Stimulated activated naive B cell treated with anti-CD40 and anti-IgM and Interleukin-4, amounts not matched to agents 10 μg/mL and 1 μg/mL and 100 μg/mL, for 72 hours (primary cell): ENCODE results near the gene HES5.
A peak's percentile ranks its signal among the peaks of the same experiment; 100 is the strongest.
"Not testable (repeated sequence)": the region's sequence is repeated elsewhere in the genome, so short reads cannot be mapped to it uniquely, and the experiment has no call there.

Source experiments
- ATAC-seq, 2 donors: fragments of 150-1000 bp; cut with Tn5 transposase; replicated peaks; 2 replicates each; pipeline ENCODE4 v1.10.0; 2021; ENCODE audit warnings: moderate library complexity in 1 of 2
- DNase-seq: peaks from one replicate; pipeline ENCODE4 v3.0.0; 2021
- H3K27ac Mint-ChIP-seq: one replicate; pipeline ENCODE4 v1.8.0; 2022; ENCODE audit warnings: mild to moderate bottlenecking, mixed read lengths
- H3K27me3 Mint-ChIP-seq, 2 donors: one replicate each; pipeline ENCODE4 v1.8.0; 2022; ENCODE audit warnings: mixed read lengths in 2 of 2
- H3K36me3 Mint-ChIP-seq, 2 donors: one replicate each; pipeline ENCODE4 v1.8.0; 2022; ENCODE audit warnings: mixed read lengths in 2 of 2, mild to moderate bottlenecking in 1 of 2
- H3K4me1 Mint-ChIP-seq, 2 donors: one replicate each; pipeline ENCODE4 v1.8.0; 2022; ENCODE audit warnings: mixed read lengths in 2 of 2, mild to moderate bottlenecking in 1 of 2
- H3K4me3 Mint-ChIP-seq, 2 donors: one replicate each; pipeline ENCODE4 v1.8.0; 2022; ENCODE audit warnings: mild to moderate bottlenecking in 2 of 2, mixed read lengths in 2 of 2, moderate library complexity in 1 of 2
- H3K9me3 Mint-ChIP-seq, 2 donors: one replicate each; pipeline ENCODE4 v1.8.0; 2022; ENCODE audit warnings: mixed read lengths in 2 of 2, mild to moderate bottlenecking in 1 of 2

Gene HES5

DNA sequence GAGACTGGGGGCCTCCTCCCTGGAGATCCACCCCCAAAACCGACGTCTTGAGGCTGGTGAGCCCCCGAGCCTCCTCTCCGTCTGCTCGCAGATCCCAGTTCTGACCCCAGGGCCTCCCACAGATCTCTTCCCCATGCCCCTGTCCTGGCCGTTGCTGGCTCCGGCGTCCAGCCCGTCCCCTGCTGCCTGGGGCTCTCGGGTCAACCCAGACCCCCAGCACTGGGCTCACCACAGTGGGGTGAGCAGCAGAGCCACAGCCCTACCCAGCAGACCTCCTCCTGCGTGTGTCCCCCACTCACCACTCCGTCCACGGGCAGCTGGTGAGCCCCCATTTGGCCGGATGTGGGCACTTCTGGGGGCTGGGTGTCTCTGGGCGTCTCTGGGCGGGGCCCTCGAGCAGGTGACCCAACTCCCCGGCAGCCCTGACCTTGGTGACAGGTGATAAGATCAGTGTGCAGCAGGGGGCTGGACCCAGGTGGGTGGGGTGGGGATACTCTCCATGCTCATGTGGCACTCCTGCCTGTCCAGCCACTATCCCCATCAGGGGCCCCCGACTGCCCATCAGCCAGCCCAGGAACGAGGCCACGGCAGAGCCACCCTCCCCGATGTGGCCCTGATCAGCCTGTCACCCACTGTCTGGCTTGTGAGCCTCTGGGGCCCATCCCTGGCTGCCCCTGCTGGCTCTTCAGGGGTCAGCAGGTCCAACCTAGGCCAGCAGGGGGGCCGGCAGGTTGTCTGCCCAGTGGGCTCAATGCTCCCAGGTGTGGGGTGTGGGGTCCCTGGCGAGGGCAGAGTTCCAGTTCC lies 26.8 kb upstream of the HES5 start:
- no peak for DNase-seq
- H3K4me1 Mint-ChIP-seq, result peaks cover 53 to 82% of the 10 kb centered on the region in 2 donors

DNA sequence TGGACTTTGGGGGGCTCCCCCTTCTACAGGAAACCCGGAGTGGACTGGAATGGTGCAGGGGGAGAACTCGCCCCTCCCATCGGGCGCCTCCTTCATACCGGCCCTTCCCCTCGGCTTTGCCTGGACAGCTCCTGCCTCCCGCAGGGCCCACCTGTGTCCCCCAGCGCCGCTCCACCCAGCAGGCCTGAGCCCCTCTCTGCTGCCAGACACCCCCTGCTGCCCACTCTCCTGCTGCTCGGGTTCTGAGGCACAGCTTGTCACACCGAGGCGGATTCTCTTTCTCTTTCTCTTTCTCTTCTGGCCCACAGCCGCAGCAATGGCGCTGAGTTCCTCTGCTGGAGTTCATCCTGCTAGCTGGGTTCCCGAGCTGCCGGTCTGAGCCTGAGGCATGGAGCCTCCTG lies 26.2 kb upstream of the HES5 start, which contains the start of gene TNFRSF14:
TNFRSF14 (plus strand) TSS at position 95 of the 401 bp plus-strand sequence; CDS start at position 389, 294 bp downstream.
- no peak for DNase-seq
- Mint-ChIP-seq H3K36me3 (peaks cover 56 to 62% of the 10 kb centered on the region in 2 donors), H3K27ac (peak within 1 kb of the TSS; percentile 98), H3K4me1 (peaks cover 53 to 82% of the 10 kb centered on the region in 2 donors), H3K4me3 (peak within 1 kb of the TSS; percentile 99 to 100), H3K9me3 (no peaks in the 10 kb centered on the region), H3K27me3 (no peaks in the 10 kb centered on the region)
- peak; percentile 59 to 61 for ATAC-seq

More for the DNA sequence above, 26.8 kb upstream of the HES5 start:
- no peaks in the 10 kb centered on the region for H3K27me3 Mint-ChIP-seq
- peaks cover 60 to 61% of the 10 kb centered on the region in 2 donors for H3K36me3 Mint-ChIP-seq
- ATAC-seq, result peak; percentile 5 to 17
- no peaks in the 10 kb centered on the region for H3K9me3 Mint-ChIP-seq
- peak overlapping the region; percentile 98 for H3K27ac Mint-ChIP-seq
- H3K4me3 Mint-ChIP-seq, result peak overlapping the region; percentile 99 to 100

DNA sequence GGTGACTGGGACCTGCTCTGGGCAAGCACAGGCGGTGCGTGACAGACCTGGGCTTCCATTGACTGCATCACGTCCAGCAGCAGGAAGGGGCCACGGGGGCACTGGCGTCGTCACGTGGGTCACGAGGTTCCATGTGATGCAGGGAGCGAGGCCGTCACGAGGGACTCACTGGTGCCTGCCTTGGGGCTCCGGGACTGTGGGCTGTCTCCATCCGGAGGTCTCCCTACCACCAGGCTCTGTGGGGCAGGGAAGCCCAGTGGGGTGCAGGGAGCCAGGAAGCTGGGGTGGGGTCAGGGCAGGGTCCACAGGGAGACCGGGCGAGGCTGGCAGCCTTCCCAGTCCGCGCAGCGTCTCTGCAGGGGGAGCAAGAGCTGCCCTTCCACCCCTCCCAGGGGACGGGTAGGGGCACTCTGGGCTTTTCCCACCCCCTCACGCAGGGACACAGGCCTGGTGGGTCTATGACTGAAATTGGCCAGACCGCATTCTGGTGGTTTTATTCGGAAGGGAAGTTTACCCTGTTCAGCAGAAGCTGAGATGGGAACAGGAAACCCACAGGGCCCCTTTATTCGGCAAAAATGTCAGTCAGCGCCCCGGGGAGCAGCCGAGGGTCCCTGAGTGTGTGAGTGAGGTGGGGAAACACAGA lies 25.7 kb upstream of the HES5 start:
- Mint-ChIP-seq H3K36me3 (peaks cover 56 to 61% of the 10 kb centered on the region in 2 donors), H3K4me1 (peaks cover 54 to 82% of the 10 kb centered on the region in 2 donors), H3K9me3 (no peaks in the 10 kb centered on the region), H3K4me3 (peak overlapping the region; percentile 99 to 100), H3K27me3 (no peaks in the 10 kb centered on the region), H3K27ac (peak overlapping the region; percentile 98)
- DNase-seq (peak; percentile 96), ATAC-seq (peak; percentile 77)

DNA sequence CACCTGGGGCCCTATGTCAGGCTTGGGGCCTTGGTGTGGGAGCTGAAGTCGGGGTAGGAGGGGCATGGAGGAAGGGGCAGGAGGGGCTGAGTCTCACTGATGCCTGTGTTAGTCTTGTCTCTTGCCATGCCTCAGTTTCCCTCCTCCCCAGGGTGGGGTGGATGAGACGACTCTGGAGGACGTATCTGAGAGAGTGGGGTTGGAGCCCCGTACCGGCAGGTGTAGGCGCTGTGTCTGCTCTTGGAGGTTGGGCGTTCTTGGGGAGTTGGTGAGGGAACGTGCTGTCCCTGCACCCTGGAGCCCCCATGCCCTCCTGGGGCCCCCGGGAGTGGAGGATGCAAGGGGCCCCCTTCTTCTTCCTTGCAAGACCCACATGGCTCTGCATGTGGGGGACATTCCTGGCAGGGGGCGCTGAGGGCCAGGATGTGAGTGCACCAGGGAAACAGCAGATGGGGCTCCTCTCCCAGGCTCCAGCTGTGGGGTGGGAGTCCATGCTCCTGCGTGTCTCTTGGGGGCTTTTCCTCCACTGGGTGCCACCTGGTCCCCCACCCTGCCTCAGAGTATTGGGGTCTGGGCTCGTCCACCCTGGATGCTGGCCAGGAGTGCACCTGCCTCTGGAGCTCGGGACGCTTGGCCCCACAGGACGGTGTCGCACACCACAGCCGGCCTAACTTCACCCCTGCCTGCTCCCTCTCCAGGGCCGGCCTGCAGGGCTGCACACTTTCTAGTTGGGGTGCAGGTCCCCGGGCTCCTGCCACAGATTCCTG lies 24.7 kb upstream of the HES5 start:
- H3K36me3 Mint-ChIP-seq, result peaks cover 51 to 58% of the 10 kb centered on the region in 2 donors
- ATAC-seq (peak; percentile 20 to 26), DNase-seq (peak; percentile 61)
- no peaks in the 10 kb centered on the region for H3K27me3 Mint-ChIP-seq
- peak overlapping the region; percentile 99 to 100 for H3K4me3 Mint-ChIP-seq
- peaks cover 50 to 82% of the 10 kb centered on the region in 2 donors for H3K4me1 Mint-ChIP-seq
- no peaks in the 10 kb centered on the region for H3K9me3 Mint-ChIP-seq
- H3K27ac Mint-ChIP-seq, result peak overlapping the region; percentile 98

DNA sequence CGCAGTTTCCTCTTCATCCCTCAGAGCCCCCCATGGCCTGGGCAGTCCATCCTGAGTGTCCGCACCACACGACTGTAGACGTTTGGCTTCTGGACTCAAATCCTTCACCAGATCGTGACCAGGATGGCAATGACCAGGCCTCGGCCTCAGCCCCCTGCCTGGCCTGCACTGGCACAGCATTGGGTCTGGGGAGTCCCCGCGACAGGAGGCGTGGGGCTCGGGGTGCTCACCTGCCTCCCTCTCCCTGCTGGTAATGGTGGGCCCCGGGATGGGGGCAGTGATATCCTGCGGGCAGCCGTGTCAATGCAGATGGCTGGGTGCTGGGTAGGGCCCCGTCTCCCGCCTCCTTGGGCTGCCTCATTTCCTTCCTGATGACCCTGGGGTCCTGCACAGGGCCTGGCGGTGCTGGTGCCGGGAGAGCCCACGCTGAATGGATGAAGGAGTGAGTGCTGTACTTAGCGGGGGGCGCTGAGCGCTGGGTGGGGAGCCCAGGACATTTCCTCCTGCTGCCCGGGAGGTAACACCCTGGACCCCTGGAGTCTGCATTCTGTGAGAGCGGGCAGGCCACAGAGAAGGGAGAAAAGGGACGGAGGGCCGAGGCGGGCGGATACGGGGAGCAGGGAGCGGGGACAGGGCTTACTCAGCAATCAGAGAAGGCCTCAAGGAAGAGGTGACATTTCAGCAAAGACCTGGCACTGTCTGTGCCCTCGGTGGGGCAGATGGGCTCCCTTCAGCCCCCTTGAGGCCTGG lies 24.0 kb upstream of the HES5 start:
- Mint-ChIP-seq H3K27me3 (no peaks in the 10 kb centered on the region), H3K4me3 (peak overlapping the region; percentile 99 to 100), H3K27ac (peak overlapping the region; percentile 98), H3K4me1 (peaks cover 49 to 82% of the 10 kb centered on the region in 2 donors), H3K36me3 (peaks cover 46 to 57% of the 10 kb centered on the region in 2 donors), H3K9me3 (no peaks in the 10 kb centered on the region)
- ATAC-seq (no peak), DNase-seq (no peak)

DNA sequence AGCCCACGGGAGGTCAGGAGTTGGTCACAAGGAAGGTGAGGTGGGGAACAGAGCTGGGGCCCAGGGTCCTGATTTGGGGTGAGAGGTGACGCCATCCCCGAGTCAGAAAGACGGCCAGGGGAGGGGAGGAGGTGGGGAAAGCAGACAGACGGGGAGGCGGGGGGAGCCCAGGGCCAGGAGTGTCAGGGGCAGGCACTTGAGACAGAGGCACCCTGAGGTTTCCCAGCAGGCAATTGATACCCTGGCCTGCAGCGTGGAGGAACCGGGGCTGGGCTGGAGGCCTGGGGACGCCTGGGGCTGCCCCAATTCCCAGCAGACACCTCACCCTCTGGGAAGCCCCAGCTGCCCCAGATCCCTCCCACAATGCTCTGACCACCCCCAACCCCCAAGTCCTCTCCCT lies 23.0 kb upstream of the HES5 start:
- DNase-seq, H3K4me3 Mint-ChIP-seq, H3K27ac Mint-ChIP-seq, H3K27me3 Mint-ChIP-seq, H3K9me3 Mint-ChIP-seq, ATAC-seq: not testable (repeated sequence)
- H3K36me3 Mint-ChIP-seq, result peaks cover 38 to 48% of the 10 kb centered on the region in 2 donors
- H3K4me1 Mint-ChIP-seq, result peaks cover 41 to 82% of the 10 kb centered on the region in 2 donors

DNA sequence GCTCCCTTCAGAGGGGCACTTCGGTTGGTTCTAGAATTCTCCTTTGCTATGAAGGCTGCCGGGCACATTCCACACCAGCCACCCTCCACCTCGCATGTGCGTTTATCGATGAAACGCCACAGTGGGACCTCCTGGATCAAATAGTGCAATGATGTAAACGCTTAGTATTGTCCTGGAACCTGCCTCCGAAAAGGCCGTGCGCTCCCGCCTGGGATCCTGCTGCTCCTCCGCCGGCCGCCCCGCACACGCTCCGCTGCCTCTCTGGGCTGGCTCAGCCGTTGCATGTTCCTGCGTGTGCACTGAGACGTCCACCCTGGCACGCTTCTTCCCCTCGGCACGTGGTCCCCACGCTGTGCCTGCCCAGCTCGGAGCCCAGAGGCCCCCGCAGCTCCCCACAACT lies 22.1 kb upstream of the HES5 start:
- H3K9me3 Mint-ChIP-seq, result no peaks in the 10 kb centered on the region
- ATAC-seq (no peak), DNase-seq (no peak)
- peaks cover 40 to 81% of the 10 kb centered on the region in 2 donors for H3K4me1 Mint-ChIP-seq
- peaks cover 29 to 40% of the 10 kb centered on the region in 2 donors for H3K36me3 Mint-ChIP-seq
- no peak overlapping the region for H3K4me3 Mint-ChIP-seq
- H3K27me3 Mint-ChIP-seq, result no peaks in the 10 kb centered on the region
- no peak overlapping the region for H3K27ac Mint-ChIP-seq

DNA sequence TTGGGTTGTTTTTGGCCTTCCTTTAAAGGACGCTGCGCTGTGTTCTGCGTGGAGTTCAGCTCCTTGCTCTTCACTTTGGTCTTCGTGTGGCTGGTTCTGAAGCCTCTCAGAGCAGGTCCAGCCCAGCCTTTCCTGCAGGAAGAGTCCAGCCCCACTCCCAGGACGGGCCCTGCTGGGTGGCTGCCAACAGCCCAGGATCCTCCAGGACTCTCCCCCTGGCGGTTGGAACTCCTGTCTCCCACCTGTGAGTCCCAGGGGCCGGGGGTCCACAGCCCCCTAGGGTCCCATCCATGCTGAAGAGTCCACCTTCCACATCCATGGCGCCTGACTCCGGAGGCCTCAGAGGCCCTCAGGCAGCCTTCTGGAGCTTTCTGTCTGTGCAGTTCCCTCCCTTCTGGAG lies 21.5 kb upstream of the HES5 start:
- H3K9me3 Mint-ChIP-seq, DNase-seq, ATAC-seq, H3K27me3 Mint-ChIP-seq, H3K4me3 Mint-ChIP-seq: not testable (repeated sequence)
- peaks cover 22 to 37% of the 10 kb centered on the region in 2 donors for H3K36me3 Mint-ChIP-seq
- H3K27ac Mint-ChIP-seq, result peak overlapping the region; percentile 83
- H3K4me1 Mint-ChIP-seq, result peaks cover 41 to 81% of the 10 kb centered on the region in 2 donors

DNA sequence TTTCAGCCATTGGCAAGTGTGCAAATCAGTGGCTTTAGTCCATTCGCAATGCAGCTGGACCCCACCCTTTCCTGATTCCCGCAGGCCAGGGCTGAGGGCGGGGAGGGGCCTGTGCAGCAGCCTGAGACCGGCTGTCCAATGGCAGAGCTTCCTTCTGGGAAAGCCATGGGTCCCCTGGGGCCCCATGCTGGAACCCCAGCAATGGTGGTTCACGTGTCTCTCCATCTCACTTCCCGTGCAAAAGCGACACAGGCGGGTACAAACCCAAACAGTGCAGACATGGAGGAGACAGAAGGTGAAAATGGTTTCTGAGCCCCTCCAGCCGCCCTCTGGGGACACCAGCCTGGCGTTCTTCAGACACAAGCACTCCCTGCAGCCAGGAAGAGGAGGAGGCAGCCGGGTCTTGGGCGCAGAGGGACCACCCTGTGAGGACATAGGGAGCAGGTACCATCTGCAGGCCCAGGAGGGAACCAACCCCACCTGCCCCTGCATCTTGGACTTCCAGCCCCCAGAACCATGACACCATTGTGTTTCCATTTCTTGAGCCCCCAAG lies 20.3 kb upstream of the HES5 start:
- Mint-ChIP-seq H3K27ac (peak overlapping the region; percentile 92), H3K4me3 (peak overlapping the region; percentile 25 to 96), H3K36me3 (peaks cover 15 to 30% of the 10 kb centered on the region in 2 donors), H3K4me1 (peaks cover 39 to 77% of the 10 kb centered on the region in 2 donors)
- not testable (repeated sequence) for H3K27me3 Mint-ChIP-seq, ATAC-seq, H3K9me3 Mint-ChIP-seq, DNase-seq

DNA sequence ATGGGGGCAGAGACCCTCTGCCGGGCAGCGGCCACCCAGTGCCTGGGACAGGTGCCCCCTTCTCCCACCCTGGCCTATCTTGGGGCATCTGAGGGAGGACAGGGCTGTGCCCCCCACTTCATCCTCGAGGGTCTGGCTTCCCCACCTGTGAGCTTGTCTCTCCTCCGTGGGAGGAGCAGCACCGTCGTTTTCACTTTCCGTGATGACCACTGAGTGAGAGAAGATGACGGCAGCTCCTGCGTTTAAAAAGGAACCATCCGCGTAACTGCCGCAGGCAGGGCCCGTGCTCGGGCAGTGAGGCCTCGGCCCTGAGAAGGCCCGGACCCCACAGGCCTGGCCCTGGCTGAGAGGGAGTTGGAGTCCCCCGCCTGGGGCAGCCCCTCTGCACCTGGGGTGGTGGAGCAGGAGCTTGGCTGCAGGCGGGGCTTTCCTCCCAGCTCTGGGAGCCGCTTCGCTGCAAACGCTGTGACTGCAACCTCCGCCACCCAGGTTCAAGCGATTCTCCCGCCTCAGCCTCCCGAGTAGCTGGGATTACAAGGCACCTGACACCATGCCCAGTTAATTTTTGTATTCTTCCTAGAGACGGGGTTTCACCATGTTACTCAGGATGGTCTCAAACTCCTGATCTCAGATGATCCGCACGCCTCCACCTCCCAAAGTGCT lies 19.4 kb upstream of the HES5 start:
- not testable (repeated sequence) for ATAC-seq, H3K9me3 Mint-ChIP-seq, H3K27me3 Mint-ChIP-seq, DNase-seq
- peak overlapping the region; percentile 92 for H3K27ac Mint-ChIP-seq
- peak overlapping the region; percentile 65 to 96 for H3K4me3 Mint-ChIP-seq
- H3K4me1 Mint-ChIP-seq, result peaks cover 30 to 77% of the 10 kb centered on the region in 2 donors
- peaks cover 15 to 27% of the 10 kb centered on the region in 2 donors for H3K36me3 Mint-ChIP-seq

DNA sequence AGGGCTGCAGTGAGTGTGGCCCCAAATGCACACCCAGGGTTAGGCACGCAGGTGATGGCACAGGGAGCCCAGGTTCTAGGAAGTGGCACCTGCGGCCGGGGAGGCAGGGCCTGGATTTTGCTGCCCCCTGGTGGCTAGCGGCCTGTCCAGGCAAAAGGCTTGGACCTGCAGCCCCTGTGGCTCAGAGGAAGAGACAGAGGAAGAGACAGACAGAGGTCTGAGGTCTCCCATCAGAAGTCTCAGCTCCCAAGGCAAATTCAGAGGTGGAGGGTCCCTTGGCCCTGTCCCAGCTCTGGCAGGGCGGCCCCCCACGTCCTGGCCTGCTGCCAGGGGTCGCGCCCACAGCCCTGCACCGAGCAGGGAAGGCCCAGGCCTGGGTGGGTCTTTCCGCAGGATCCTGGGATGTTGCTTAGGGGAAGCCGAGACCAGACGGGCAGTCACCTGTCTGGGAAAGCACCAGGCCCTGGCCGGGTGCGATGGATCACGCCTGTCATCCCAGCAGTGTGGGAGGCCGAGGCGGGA lies 18.1 kb upstream of the HES5 start:
- peaks cover 21 to 67% of the 10 kb centered on the region in 2 donors for H3K4me1 Mint-ChIP-seq
- H3K27ac Mint-ChIP-seq, result peak overlapping the region; percentile 92
- DNase-seq (peak; percentile 89), ATAC-seq (peak; percentile 53)
- no peaks in the 10 kb centered on the region for H3K27me3 Mint-ChIP-seq
- peaks cover 7 to 20% of the 10 kb centered on the region in 2 donors for H3K36me3 Mint-ChIP-seq
- peak overlapping the region; percentile 95 to 96 for H3K4me3 Mint-ChIP-seq
- H3K9me3 Mint-ChIP-seq, result no peaks in the 10 kb centered on the region

DNA sequence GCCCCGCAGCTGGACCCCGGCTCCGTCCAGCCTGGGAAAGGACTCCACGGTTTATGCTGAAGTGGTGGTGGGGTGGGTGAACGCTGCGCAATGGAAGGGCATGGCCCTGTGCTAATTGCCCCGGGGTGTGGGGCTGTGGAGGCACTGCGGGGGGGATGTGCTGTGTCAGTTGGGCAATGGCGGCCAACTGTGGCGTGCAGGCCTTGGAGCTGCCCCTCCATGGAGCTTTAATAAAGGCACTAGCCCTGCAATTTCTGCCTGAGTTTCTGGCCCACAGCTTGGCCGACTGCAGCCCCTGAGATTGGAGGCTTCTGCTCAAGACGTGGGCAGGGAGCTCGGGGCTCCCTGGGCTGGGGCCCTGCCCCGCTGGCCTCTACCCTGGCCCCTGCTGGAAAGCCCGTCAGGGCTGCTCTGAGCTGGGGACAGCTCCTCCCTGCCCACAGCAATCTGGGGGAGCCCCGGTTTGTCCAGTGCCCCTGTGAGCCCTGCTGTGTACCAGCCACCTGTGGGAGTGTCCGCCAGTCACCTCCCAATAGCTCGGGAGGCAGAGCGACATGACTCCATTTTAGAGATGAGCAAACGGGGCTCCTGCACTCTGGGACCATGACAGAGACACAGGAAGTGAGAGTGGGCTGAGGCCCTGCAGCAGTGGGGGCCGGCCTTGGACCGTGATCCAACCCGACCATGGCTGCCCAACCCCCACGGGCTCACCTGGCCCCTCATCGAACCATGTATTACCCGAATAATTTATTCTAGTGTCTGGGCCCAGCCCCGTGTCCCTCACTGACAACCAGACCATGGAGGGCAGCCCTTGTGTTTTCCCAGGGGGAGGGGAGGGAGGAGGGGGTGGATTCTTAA lies 17.4 kb upstream of the HES5 start:
- Mint-ChIP-seq H3K27ac (peak overlapping the region; percentile 92), H3K9me3 (no peaks in the 10 kb centered on the region), H3K4me3 (peak overlapping the region; percentile 95 to 96), H3K27me3 (peaks cover 0 to under 1% of the 10 kb centered on the region in 2 donors), H3K36me3 (peaks cover 7 to 19% of the 10 kb centered on the region in 2 donors), H3K4me1 (peaks cover 21 to 67% of the 10 kb centered on the region in 2 donors)
- DNase-seq (peak; percentile 88), ATAC-seq (peak; percentile 54 to 56)
